ENCODE results near the gene ZNF878. TPM values are rescaled to one million over a fixed set of nuclear protein-coding genes. Genes with fewer than 3 reads are reported as not detected.
A peak's percentile ranks its signal among the peaks of the same experiment; 100 is the strongest.

The ZNF878 gene
- total and polyA plus RNA-seq, 2 of the 13 experiments (the other 11 are each of a cell fraction or from before 2014, with no cell fraction given): 0.46 to 5.2 TPM

GRCh38 chr19:12064590-12065538 lies 12.1 kb upstream of the ZNF878 start, which contains the start of gene ZNF844 (continued):
- TF ChIP-seq, protein P1, sequence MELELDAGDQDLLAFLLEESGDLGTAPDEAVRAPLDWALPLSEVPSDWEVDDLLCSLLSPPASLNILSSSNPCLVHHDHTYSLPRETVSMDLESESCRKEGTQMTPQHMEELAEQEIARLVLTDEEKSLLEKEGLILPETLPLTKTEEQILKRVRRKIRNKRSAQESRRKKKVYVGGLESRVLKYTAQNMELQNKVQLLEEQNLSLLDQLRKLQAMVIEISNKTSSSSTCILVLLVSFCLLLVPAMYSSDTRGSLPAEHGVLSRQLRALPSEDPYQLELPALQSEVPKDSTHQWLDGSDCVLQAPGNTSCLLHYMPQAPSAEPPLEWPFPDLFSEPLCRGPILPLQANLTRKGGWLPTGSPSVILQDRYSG (CRISPR knock-in tag; IDR thresholded peaks at IDR 0.05): no peak
- 0 out of 2 replicates have a peak, but pooled peaks have one; percentile 27 for TF ChIP-seq ZNF501 (CRISPR knock-in tag; IDR thresholded peaks at IDR 0.05)
- TF ChIP-seq ZFYVE20 (CRISPR knock-in tag; IDR thresholded peaks at IDR 0.05; ENCODE audit: borderline replicate concordance, low read depth): no peak
- no peak for TF ChIP-seq CHCHD3 (CRISPR knock-in tag; IDR thresholded peaks at IDR 0.05)
- no peak for TF ChIP-seq ZNF746 (CRISPR knock-in tag; IDR thresholded peaks at IDR 0.05)
- 0 out of 2 replicates have a peak, but pooled peaks have one; percentile 38 for TF ChIP-seq DNMT1 (CRISPR knock-in tag; IDR thresholded peaks at IDR 0.05)
- no peak for TF ChIP-seq WIZ (CRISPR knock-in tag; IDR thresholded peaks at IDR 0.05)
- TF ChIP-seq ZNF275 (CRISPR knock-in tag; IDR thresholded peaks at IDR 0.05; ENCODE audit: borderline replicate concordance): no peak
- TF ChIP-seq ZNF256 (CRISPR knock-in tag; conservative IDR thresholded peaks at IDR 0.05): no peak
- TF ChIP-seq ARID2 (CRISPR knock-in tag; IDR thresholded peaks at IDR 0.05; ENCODE audit: borderline replicate concordance): no peak
- TF ChIP-seq ZFP36L2 (CRISPR knock-in tag; IDR thresholded peaks at IDR 0.05): no peak
- no peak for TF ChIP-seq ZNF512B (CRISPR knock-in tag; IDR thresholded peaks at IDR 0.05; ENCODE audit: borderline replicate concordance)
- no peak for TF ChIP-seq CC2D1A (CRISPR knock-in tag; IDR thresholded peaks at IDR 0.05)
- peak; percentile 44; the same call in 1 of the 2 replicates for TF ChIP-seq GFI1 (CRISPR knock-in tag; IDR thresholded peaks at IDR 0.05; ENCODE audit: borderline replicate concordance)
- TF ChIP-seq PHF20 (CRISPR knock-in tag; IDR thresholded peaks at IDR 0.05): 0 out of 2 replicates have a peak, but pooled peaks have one; percentile 37
- TF ChIP-seq ZNF616 (CRISPR knock-in tag; IDR thresholded peaks at IDR 0.05; ENCODE audit: low read depth): no peak
- no peak for TF ChIP-seq XBP1 (CRISPR knock-in tag; IDR thresholded peaks at IDR 0.05)
- TF ChIP-seq, protein P2, sequence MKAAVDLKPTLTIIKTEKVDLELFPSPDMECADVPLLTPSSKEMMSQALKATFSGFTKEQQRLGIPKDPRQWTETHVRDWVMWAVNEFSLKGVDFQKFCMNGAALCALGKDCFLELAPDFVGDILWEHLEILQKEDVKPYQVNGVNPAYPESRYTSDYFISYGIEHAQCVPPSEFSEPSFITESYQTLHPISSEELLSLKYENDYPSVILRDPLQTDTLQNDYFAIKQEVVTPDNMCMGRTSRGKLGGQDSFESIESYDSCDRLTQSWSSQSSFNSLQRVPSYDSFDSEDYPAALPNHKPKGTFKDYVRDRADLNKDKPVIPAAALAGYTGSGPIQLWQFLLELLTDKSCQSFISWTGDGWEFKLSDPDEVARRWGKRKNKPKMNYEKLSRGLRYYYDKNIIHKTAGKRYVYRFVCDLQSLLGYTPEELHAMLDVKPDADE (CRISPR knock-in tag; IDR thresholded peaks at IDR 0.05): no peak
- no peak; the same call in 1 of the 2 replicates for TF ChIP-seq ZNF232 (CRISPR knock-in tag; IDR thresholded peaks at IDR 0.05; ENCODE audit: borderline replicate concordance)
- TF ChIP-seq U2AF2 (IDR thresholded peaks at IDR 0.05; ENCODE audit: low read depth, low read length): no peak
- TF ChIP-seq HDAC2 (CRISPR knock-in tag; IDR thresholded peaks at IDR 0.05): 0 out of 2 replicates have a peak, but pooled peaks have one; percentile 9
